ENCODE results near the gene ZNF652.
"Not testable (repeated sequence)": the region's sequence is repeated elsewhere in the genome, so short reads cannot be mapped to it uniquely, and the experiment has no call there.

ZNF652 gene

GRCh38 chr17:49298371-49298976 lies 63.6 kb downstream of the ZNF652 start:
- no peak for DNase-seq

- peak; percentile 49 to 73 for DNase-seq
These were observed 64.9 kb downstream of the ZNF652 start for GRCh38 chr17:49297141-49297540.

DNA sequence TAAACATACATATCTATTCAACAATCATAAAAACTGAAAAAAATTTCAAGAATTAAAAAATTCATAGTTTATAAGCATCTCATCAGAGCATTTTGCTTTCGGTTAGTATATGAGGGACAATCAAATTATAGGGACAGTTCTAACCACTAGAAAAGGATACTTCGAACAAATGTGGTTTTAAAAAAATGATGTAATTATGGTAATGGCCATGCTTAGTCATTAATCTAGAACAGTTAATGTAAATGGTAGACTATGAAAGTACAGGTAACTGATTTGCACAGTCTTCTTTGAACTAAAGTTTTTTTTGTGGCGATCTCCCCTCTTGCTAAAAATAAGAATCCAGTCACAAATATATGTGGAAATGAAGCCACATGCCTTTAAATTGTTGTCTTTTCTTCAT lies 67.9 kb downstream of the ZNF652 start:
- DNase-seq, result no peak

DNA sequence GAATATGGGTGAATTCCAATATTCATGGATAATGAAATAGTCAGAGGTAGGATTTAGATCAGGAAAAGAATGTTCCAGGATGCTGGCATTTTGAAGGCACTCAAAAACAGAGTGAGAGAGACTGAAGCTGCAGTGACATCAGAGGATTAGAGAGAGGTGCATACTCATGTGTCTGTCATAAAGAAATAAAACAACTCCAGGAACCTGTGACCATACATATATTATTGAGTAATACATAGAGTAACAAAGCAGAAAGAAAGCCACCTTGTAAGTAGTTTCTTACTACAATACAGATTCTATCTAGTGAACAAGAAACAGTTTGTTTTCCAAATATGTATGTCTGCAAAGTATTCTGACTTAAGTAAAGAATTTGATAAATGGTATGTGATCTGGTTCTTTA lies 69.1 kb downstream of the ZNF652 start:
- DNase-seq, result no peak

DNA sequence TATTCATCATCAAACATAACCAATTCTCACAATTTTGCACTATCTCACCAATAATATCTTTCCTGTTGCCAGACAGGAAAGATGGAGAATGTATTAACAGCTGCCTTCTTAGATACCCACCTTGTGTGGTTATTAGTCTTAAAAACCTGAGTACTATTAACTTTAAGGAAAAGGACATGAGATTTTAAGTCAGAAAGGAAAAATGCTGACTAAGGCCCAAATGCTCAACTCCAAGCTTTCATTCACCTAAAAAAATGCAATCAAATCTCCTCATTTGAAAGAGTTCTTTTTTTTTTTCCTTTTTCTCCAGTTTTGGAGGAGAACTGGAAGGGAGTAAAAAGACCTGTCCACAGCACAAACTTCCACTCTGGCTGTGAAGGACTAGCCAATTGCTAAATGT lies 70.1 kb downstream of the ZNF652 start:
- no peak for DNase-seq

- peak in 1 of 2 experiments; percentile 37 for DNase-seq
These were observed 71.2 kb downstream of the ZNF652 start for GRCh38 chr17:49290690-49291359.

GRCh38 chr17:49288388-49288787 lies 73.7 kb downstream of the ZNF652 start:
- no peak for DNase-seq

DNA sequence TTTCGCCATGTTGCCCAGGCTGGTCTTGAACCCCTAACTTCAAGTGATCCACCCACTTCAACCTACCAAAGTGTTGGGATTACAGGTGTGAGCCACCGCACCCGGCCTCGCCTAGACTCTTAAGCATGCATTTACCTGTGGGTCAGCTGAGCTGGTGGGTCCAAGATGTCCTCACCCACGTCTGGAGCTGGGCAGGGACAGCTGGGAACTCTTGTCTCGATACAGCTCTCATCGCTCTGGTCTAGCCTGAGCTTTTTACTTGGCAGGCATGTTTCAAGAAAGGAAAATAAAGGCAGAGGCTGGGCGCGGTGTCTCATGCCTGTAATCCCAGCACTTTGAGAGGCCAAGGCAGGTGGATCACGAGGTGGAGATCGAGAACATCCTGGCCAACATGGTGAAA lies 74.6 kb downstream of the ZNF652 start:
- no peak for DNase-seq

DNA sequence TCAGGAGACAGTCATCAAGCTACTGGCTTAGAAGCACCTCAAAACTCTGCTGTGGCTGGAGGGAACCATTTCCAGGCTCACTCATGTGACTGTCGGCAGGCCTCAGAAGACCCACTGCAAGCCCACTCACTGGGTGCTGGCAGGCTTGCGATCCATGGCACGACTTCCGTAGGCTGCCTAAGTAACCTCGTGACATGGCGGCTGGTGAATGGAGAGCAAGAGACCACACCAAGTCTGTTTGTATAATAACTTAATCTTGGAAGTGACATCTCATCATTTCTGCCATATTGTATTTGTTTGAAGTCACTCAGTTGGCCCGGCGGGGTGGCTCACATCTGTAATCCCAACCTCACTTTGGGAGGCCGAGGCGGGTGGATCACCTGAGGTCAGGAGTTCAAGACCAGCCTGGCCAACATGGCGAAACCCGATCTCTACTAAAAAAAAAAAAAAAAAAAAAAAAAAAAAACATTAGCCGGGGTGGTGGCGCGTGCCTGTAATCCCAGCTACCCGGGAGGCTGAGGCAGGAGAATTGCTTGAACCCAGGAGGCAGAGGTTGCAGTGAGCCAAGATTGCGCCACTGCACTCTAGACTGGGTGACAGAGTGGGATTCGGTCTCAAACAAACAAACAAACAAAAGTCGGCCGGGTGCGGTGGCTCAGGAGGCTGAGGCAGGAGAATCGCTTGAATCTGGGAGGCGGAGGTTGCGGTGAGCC lies 75.6 kb downstream of the ZNF652 start:
- not testable (repeated sequence) for DNase-seq

- no peak for DNase-seq
These were observed 76.3 kb downstream of the ZNF652 start for GRCh38 chr17:49285716-49286115.

GRCh38 chr17:49280918-49281317 lies 81.1 kb downstream of the ZNF652 start:
- no peak for DNase-seq

- no peak for DNase-seq
These were observed 82.0 kb downstream of the ZNF652 start for GRCh38 chr17:49280061-49280460.

DNA sequence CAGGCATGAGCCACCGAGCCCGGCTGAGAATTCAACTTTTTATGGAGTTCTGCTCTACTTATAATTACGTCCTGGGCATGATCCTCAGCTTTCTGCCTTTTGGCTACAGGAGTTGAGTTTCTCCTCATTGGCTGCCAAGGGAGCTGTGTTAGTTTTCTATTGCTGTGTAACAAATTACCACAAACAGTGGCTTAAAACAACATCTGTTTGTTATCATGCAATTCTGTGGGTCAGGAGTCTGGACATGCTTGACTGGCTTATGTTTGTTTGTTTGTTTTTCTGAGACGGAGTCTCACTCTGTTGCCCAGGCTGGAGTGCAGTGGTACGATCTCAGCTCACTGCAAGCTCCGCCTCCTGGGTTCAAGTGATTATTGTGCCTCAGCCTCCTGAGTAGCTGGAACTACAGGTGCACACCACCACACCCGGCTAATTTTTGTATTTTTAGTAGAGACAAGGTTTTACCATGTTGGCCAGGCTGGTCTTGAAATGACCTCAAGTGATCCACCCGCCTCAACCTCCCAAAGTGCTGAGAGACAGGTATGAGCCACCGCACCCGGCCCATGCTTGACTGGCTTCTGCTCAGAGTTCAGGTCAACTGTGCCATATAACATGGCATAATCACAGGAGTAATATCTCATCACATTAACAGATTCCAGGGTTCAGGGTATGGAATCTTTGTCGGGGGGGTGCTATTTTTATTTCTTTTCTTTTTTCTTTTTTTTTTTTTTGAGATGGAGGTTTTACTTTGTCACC lies 82.6 kb downstream of the ZNF652 start:
- not testable (repeated sequence) for DNase-seq

DNA sequence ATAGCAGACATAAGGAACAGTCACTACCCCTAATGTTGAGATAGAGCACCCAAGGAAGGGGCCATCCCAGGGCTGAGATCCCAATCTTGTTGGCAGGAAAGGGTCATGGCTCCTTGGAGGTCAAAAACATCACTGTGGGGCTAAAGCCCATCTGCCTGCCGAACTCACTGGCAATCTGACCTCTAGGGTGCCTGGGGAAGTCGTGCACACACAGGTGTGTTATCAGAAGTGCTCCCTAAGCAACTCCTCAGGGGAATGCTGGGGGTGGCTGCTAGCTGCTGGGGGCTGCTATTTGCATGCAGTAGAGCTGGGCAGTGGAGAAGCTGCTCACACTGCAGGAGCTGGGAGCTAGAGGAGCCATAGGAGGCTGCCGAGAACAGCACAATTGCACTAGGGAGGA lies 84.0 kb downstream of the ZNF652 start:
- DNase-seq, result no peak

DNA sequence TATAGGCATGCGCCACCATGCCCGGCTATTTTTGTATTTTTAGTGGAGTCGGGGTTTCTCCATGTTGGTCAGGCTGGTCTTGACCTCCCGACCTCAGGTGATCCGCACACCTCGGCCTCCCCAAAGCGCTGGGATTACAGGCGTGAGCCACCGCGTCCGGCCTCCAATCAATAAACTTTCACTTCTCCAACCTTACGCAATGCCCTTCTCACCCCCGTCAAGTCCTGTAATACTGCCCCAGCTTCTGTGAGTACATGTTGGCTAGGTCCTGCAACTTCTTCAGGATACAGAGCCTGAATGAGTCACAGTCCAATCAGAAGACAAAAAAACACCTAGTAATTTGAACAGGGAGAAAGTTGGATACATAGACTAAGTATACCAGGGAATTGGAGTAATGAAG lies 84.4 kb downstream of the ZNF652 start:
- no peak for DNase-seq

DNA sequence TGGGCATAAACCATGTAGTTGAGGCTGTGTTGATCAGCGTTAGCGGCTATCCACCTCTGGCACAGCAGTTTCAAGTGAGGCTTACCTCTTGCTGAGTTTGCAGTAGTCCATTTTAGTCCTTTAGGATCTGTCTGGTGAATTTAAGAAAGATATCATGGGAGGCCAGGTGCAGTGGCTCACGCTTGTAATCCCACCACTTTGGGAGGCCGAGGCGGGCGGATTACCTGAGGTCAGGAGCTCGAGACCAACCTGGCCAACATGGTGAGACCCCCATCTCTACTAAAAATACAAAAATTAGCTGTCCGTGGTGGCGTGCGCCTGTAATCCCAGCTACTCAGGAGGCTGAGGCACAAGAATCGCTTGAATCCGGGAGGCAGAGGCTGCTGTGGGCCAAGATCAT lies 86.1 kb downstream of the ZNF652 start:
- not testable (repeated sequence) for DNase-seq

DNA sequence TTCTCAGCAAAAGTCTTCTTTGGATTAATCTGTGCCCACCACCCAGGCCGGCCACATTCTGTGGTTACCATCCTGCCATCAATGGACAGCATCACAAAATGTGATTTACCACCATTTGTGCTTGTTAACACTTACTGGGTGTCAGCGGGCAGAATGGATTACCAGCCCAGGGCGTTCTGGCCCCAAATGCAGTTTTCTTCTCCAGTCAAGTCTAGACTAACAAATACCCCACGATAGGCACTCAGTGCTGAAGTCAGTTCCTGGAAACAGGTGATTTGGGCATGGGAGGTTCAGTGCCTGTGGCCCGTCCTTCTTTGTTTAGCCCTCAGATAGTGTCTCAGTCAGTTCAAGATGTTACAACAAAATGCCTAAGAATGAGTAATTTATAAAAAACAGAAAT lies 92.7 kb downstream of the ZNF652 start:
- no peak for DNase-seq

DNA sequence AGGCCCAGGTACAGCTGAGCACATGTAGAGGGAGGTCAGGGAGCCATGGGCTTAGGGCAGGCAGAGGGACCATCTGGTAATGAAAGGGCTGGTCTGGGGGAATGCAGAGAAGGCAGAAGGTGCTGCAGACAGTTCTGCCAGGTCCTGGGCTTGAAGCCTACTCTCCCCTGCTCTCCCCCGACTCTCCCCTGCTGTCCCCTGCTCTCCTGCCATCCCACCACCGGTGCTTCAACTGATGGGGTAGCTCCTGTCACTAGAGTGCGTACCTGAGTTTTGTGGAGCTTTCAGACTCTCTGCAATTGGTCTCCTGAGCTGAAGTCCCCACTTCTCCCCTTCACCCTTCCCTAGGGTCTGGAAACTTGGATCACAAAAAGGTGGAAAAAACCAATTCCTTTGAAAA lies 94.1 kb downstream of the ZNF652 start:
- no peak for DNase-seq

GRCh38 chr17:49266233-49266632 lies 95.8 kb downstream of the ZNF652 start:
- no peak for DNase-seq

DNA sequence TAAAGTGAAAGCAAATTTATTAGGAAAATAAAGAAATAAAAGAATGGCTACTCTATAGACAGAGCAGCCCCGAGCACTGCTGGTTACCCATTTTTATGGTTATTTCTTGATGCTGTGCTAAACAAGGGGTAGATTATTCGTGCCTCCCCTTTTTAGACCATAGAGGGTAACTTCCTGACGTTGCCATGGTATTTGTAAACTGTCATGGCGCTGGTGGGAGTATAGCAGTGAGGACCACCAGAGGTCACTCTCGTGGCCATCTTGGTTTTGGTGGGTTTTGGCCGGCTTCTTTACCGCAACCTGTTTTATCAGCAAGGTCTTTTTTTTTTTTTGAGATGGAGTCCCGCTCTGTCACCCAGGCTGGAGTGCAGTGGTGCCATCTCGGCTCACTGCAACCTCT lies 100.5 kb downstream of the ZNF652 start:
- DNase-seq, result not testable (repeated sequence)

DNA sequence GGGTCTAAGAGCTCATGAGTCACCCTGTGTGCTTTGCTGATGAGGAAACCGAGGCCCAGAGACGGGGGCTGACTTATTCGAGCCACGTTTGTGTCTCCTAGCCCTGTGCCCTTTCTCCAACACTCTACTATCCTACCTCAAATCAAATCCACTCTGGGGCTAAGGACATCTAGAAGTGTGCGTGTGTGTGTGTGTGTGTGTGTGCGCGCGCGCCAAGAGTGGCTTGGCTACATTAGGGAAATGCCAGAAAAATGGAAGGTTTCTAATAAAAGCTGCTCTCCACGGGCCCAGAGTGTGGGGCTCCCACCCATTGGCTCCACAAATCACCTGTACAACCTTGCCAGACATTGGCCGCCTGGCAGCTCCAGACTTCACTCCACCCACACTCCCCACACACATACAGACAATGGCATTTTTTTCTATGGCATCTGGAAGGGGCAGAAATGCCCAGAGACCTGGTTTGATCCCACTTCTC lies 101.2 kb downstream of the ZNF652 start:
- DNase-seq, result no peak

DNA sequence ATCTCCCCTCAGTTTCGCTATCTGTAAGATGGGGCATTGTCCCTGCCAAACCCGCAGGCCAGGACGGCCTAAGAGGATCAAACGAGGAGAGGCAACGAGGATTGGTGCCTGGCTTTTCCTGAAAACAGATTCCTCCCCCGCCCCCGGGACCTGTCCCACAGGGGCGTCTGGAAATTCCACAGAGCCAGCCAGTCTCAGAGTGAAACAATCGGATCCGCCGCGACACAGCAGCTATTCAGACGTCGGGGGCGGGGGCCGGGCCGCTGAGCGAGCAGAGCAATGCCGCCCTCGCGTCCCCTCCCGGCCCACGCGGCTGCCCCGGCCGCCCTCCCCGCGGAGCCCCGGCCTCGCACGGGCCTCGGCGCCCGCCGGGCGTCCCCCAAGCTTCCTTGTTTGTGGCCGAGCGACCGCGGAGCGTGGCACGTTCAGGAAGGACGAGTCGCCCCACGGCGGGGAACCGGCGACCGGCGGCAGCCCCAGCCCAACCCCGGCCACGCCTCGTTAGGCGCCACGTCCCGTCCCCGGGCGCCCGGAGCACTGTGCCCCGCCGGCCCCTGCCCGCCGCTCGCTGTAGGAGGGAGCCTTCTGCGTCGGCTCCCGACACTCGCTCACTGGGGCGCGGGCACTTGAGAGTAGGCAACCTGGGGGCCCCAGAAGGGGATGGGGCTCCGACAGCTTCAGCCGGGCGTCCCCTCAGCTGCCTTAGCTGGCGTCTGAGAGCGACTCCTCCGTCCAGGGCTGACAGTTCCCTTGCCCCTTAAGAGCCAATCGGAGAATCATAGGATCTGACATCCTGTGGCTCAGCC lies 101.8 kb downstream of the ZNF652 start:
- peak in 1 of 2 experiments; percentile 69 for DNase-seq

DNA sequence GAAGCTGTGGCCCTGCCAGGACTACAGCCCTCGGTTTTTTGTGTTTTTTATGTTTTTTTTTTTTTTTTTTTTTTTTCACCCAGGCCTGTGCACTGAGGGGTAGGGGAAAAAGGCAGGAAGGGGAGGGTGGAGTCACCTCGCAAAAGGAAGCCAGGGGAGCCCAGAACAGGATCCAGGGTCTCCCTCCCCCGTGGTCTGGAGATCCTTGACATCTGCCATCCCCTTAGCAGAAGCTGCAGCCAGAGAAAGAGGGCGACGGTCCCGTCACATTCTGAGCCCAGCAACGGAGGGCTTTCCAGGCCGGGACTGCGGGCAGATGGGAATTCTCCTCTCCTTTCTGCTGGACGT lies 102.4 kb downstream of the ZNF652 start:
- DNase-seq, result no peak

All from NCI-H526 (cell line).